HepG2 (cell line): ENCODE data around the gene RAC3. TPM values are rescaled to one million over a fixed set of nuclear protein-coding genes. Genes with fewer than 3 reads are reported as not detected.
A peak's percentile ranks its signal among the peaks of the same experiment; 100 is the strongest.

ENCODE experiments used
- ASH2L ChIP-seq: fragments of 300-600, 200-600 bp; sonication (generic); IDR thresholded peaks from 2 replicates; pipeline ENCODE4 v1.7.0; 2017; ENCODE audit warnings: low read depth, mild to moderate bottlenecking, moderate library complexity, mixed read lengths, low read length; ENCODE audit not compliant: insufficient read length
- ATF7-NPFF ChIP-seq: sonication (generic); formaldehyde crosslinking; IDR thresholded peaks from 2 replicates; pipeline ENCODE4 v1.8.1; 2023; ENCODE audit warnings: mild to moderate bottlenecking, low read depth, missing genetic modification reagents, moderate library complexity
- BRD4 ChIP-seq: sonication (generic); formaldehyde crosslinking; IDR thresholded peaks from 2 replicates; pipeline ENCODE4 v1.4.0; 2020; ENCODE audit warnings: missing genetic modification reagents
- HES4 ChIP-seq: sonication (generic); formaldehyde crosslinking; IDR thresholded peaks from 2 replicates; pipeline ENCODE4 v1.9.0; 2021; ENCODE audit warnings: mild to moderate bottlenecking, missing genetic modification reagents, borderline replicate concordance
- HIVEP1 ChIP-seq: sonication (generic); formaldehyde crosslinking; IDR thresholded peaks from 2 replicates; pipeline ENCODE4 v1.4.0; 2020; ENCODE audit warnings: mild to moderate bottlenecking, missing genetic modification reagents
- HMGA1 ChIP-seq: sonication (generic); formaldehyde crosslinking; conservative IDR thresholded peaks from 2 replicates; pipeline ENCODE4 v1.4.0; 2020; ENCODE audit warnings: missing genetic modification reagents
- MTA1 ChIP-seq: sonication (generic); formaldehyde crosslinking; IDR thresholded peaks from 2 replicates; pipeline ENCODE4 v1.4.0; 2020; ENCODE audit warnings: missing genetic modification reagents, mild to moderate bottlenecking, borderline replicate concordance
- NR2F2 ChIP-seq: IDR thresholded peaks from 2 replicates; pipeline ENCODE4 v1.6.1; 2012; ENCODE audit warnings: low read depth, inconsistent platforms, borderline replicate concordance
- POLR2G ChIP-seq: fragments of 200-400 bp; formaldehyde crosslinking; IDR thresholded peaks from 2 replicates; pipeline ENCODE4 v1.6.1; 2018; ENCODE audit warnings: mild to moderate bottlenecking, low read depth, low read length, moderate library complexity
- SALL2 ChIP-seq: sonication (generic); formaldehyde crosslinking; IDR thresholded peaks from 2 replicates; pipeline ENCODE4 v1.8.1; 2023; ENCODE audit warnings: mild to moderate bottlenecking, missing genetic modification reagents, inconsistent platforms
- SMC3 ChIP-seq: IDR thresholded peaks from 2 replicates; pipeline ENCODE4 v1.6.1; 2011; ENCODE audit warnings: low read length, improper control_type of control experiment
- U2AF2 ChIP-seq: fragments of 200-400 bp; formaldehyde crosslinking; IDR thresholded peaks from 2 replicates; pipeline ENCODE4 v1.6.1; 2017; ENCODE audit warnings: low read depth, mild to moderate bottlenecking, low read length
- ZFY ChIP-seq: sonication (generic); formaldehyde crosslinking; IDR thresholded peaks from 2 replicates; pipeline ENCODE4 v1.4.0; 2020; ENCODE audit warnings: missing genetic modification reagents
- ZNF33B ChIP-seq: sonication (generic); formaldehyde crosslinking; IDR thresholded peaks from 2 replicates; pipeline ENCODE4 v1.5.1; 2020; ENCODE audit warnings: mild to moderate bottlenecking, missing genetic modification reagents
- ZNF546 ChIP-seq: sonication (generic); formaldehyde crosslinking; conservative IDR thresholded peaks from 2 replicates; pipeline ENCODE4 v1.8.1; 2023; ENCODE audit warnings: mild to moderate bottlenecking, missing genetic modification reagents
- ZNF564 ChIP-seq: sonication (generic); formaldehyde crosslinking; IDR thresholded peaks from 2 replicates; pipeline ENCODE4 v1.8.1; 2023; ENCODE audit warnings: mild to moderate bottlenecking, missing genetic modification reagents
- ZNF577 ChIP-seq: sonication (generic); formaldehyde crosslinking; IDR thresholded peaks from 2 replicates; pipeline ENCODE4 v1.4.0; 2020; ENCODE audit warnings: mild to moderate bottlenecking, low read depth, missing genetic modification reagents, borderline replicate concordance
- ZNF614 ChIP-seq: IDR thresholded peaks from 2 replicates; pipeline ENCODE4 v1.6.1; 2018; ENCODE audit warnings: missing biosample characterization, missing genetic modification reagents, inconsistent platforms, borderline replicate concordance
- ZNF672 ChIP-seq: sonication (generic); formaldehyde crosslinking; IDR thresholded peaks from 2 replicates; pipeline ENCODE4 v1.8.1; 2022; ENCODE audit warnings: missing genetic modification reagents
- ZNF781 ChIP-seq: sonication (generic); formaldehyde crosslinking; IDR thresholded peaks from 2 replicates; pipeline ENCODE4 v1.5.1; 2020; ENCODE audit warnings: borderline replicate concordance, mild to moderate bottlenecking, missing genetic modification reagents; ENCODE audit errors: not compliant biosample characterization
- polyA plus RNA-seq, 8 experiments: library from polyadenylated mRNA; depleted of rRNA in 3 of 8; stranded (reverse) in 7 of 8; unstranded in 1 of 8; fragments of >200 nt; fragmentation: Illumina TruSeq in 4 of 8; extraction: Trizol in 4 of 8; gene quantifications; 2 replicates each; pipeline versions ENCODE4 v1.2.1 to v1.2.3, GENCODE V29; 2011 to 2016; ENCODE audit warnings: low read depth in 4 of 8, missing spikeins in 1 of 8, mixed read lengths in 1 of 8; ENCODE audit not compliant: insufficient read depth in 1 of 8
- total RNA-seq, 5 experiments: library from RNA; depleted of rRNA; stranded (reverse); fragments of >200 nt; fragmentation: Illumina TruSeq; extraction: Trizol; gene quantifications; 2 replicates each; pipeline ENCODE4 v1.2.3, GENCODE V29; 2016; ENCODE audit warnings: low read depth in 1 of 5
- TF ChIP-seq, protein P1 (sequence below): sonication (generic); formaldehyde crosslinking; IDR thresholded peaks from 2 replicates; pipeline ENCODE4 v1.5.1; 2020; ENCODE audit warnings: mild to moderate bottlenecking, missing genetic modification reagents, moderate library complexity
- TF ChIP-seq, protein P2 (sequence below): sonication (generic); formaldehyde crosslinking; IDR thresholded peaks from 2 replicates; pipeline ENCODE4 v1.5.0; 2020; ENCODE audit warnings: missing genetic modification reagents
- TF ChIP-seq, protein P3 (sequence below): IDR thresholded peaks from 2 replicates; pipeline ENCODE4 v1.6.1; 2018; ENCODE audit warnings: missing genetic modification reagents, mild to moderate bottlenecking, missing compliant biosample characterization
- TF ChIP-seq, protein P4 (sequence below): sonication (generic); formaldehyde crosslinking; IDR thresholded peaks from 2 replicates; pipeline ENCODE4 v1.4.0; 2020; ENCODE audit warnings: low read depth, mild to moderate bottlenecking, missing genetic modification reagents

Gene RAC3
- total and polyA plus RNA-seq, 2 of the 13 experiments (the other 11 are each of a cell fraction or from before 2014, with no cell fraction given) = 10.5 to 21.3 TPM

DNA sequence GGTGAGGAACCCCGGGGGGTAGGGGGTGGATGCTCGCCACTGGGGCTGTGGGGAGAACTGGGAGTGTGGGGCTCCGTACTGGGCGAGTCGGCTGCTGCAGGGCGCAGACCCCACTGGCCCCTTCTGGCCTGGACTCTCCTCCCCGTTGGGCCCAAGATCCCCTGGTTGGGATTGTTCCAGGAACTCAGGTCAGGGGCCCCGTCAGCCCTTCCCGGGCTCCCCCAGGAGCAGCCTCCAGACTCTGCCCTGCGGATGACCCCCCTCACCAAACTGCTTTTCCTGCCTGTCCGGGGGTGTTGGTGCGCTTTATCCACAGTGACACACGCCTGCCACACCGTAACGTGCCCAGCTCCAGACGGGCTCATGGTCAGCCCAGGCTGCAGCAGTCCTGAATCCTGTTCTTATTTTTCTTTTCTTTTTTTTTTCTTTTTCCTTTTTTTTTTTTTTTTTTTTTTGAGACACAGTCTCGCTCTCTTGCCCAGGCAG, 29.9 kb upstream of the RAC3 start (continued):
- TF ChIP-seq, protein P1, sequence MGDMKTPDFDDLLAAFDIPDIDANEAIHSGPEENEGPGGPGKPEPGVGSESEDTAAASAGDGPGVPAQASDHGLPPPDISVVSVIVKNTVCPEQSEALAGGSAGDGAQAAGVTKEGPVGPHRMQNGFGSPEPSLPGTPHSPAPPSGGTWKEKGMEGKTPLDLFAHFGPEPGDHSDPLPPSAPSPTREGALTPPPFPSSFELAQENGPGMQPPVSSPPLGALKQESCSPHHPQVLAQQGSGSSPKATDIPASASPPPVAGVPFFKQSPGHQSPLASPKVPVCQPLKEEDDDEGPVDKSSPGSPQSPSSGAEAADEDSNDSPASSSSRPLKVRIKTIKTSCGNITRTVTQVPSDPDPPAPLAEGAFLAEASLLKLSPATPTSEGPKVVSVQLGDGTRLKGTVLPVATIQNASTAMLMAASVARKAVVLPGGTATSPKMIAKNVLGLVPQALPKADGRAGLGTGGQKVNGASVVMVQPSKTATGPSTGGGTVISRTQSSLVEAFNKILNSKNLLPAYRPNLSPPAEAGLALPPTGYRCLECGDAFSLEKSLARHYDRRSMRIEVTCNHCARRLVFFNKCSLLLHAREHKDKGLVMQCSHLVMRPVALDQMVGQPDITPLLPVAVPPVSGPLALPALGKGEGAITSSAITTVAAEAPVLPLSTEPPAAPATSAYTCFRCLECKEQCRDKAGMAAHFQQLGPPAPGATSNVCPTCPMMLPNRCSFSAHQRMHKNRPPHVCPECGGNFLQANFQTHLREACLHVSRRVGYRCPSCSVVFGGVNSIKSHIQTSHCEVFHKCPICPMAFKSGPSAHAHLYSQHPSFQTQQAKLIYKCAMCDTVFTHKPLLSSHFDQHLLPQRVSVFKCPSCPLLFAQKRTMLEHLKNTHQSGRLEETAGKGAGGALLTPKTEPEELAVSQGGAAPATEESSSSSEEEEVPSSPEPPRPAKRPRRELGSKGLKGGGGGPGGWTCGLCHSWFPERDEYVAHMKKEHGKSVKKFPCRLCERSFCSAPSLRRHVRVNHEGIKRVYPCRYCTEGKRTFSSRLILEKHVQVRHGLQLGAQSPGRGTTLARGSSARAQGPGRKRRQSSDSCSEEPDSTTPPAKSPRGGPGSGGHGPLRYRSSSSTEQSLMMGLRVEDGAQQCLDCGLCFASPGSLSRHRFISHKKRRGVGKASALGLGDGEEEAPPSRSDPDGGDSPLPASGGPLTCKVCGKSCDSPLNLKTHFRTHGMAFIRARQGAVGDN = no peak
- TF ChIP-seq, protein P2, sequence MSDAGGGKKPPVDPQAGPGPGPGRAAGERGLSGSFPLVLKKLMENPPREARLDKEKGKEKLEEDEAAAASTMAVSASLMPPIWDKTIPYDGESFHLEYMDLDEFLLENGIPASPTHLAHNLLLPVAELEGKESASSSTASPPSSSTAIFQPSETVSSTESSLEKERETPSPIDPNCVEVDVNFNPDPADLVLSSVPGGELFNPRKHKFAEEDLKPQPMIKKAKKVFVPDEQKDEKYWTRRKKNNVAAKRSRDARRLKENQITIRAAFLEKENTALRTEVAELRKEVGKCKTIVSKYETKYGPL (CRISPR knock-in tag) = no peak
- TF ChIP-seq ZNF33B (CRISPR knock-in tag) (0 out of 2 replicates have a peak, but pooled peaks have one; percentile 16), ZNF672 (no peak), SALL2 (CRISPR knock-in tag) (no peak), HIVEP1 (no peak), ASH2L (no peak), ZNF577 (CRISPR knock-in tag) (no peak), ZNF546 (no peak), POLR2G (no peak), ZNF781 (CRISPR knock-in tag) (no peak), ATF7-NPFF (peak; percentile 38; the same call in 1 of the 2 replicates), NR2F2 (no peak), ZNF614 (no peak), SMC3 (no peak), HES4 (CRISPR knock-in tag) (no peak), HMGA1 (CRISPR knock-in tag) (no peak), ZFY (no peak), ZNF564 (CRISPR knock-in tag) (peak; percentile 34; the same call in 1 of the 2 replicates), MTA1 (CRISPR knock-in tag) (peak; percentile 14; the same call in 1 of the 2 replicates), BRD4 (CRISPR knock-in tag) (0 out of 2 replicates have a peak, but pooled peaks have one; percentile 14), U2AF2 (0 out of 2 replicates have a peak, but pooled peaks have one; percentile 66)
- TF ChIP-seq, protein P3, sequence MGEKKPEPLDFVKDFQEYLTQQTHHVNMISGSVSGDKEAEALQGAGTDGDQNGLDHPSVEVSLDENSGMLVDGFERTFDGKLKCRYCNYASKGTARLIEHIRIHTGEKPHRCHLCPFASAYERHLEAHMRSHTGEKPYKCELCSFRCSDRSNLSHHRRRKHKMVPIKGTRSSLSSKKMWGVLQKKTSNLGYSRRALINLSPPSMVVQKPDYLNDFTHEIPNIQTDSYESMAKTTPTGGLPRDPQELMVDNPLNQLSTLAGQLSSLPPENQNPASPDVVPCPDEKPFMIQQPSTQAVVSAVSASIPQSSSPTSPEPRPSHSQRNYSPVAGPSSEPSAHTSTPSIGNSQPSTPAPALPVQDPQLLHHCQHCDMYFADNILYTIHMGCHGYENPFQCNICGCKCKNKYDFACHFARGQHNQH = no peak
- TF ChIP-seq, protein P4, sequence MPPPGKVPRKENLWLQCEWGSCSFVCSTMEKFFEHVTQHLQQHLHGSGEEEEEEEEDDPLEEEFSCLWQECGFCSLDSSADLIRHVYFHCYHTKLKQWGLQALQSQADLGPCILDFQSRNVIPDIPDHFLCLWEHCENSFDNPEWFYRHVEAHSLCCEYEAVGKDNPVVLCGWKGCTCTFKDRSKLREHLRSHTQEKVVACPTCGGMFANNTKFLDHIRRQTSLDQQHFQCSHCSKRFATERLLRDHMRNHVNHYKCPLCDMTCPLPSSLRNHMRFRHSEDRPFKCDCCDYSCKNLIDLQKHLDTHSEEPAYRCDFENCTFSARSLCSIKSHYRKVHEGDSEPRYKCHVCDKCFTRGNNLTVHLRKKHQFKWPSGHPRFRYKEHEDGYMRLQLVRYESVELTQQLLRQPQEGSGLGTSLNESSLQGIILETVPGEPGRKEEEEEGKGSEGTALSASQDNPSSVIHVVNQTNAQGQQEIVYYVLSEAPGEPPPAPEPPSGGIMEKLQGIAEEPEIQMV (CRISPR knock-in tag) = no peak
